Measurements from ENCODE around the gene CDH4. TPM values are rescaled to one million over a fixed set of nuclear protein-coding genes. Genes with fewer than 3 reads are reported as not detected.

Gene CDH4
- total and polyA plus RNA-seq, 4 experiments from 2014 or later, result 0.39 to 1.1 (median 0.41) TPM; not detected in 1

GRCh38 chr20:61886721-61887595 lies 634.9 kb downstream of the CDH4 start:
- Mint-ChIP-seq H3K36me3 (no peaks in the 10 kb centered on the region), H3K4me1 (peaks cover 2 to 4% (median 3%) of the 10 kb centered on the region in 4 donors), H3K9me3 (peaks cover 0 to 4% (median 0%) of the 10 kb centered on the region in 8 donors), H3K4me3 (no peak overlapping the region), H3K27ac (no peak overlapping the region), H3K27me3 (peaks cover 11 to 13% of the 10 kb centered on the region in 2 donors)
- CTCF ChIA-PET (ENCODE audit: partially characterized antibody), result interaction anchor here (1.0 kb wide), 2 partner anchors 1938 to 1954 kb away, joined by 3 read pairs; partner anchors contain the start of gene SYCP2
- intact Hi-C loops (cut with micrococcal nuclease), result loop anchor here (5.0 kb wide), 1 partner anchor 1940 kb away; no protein-coding TSS in a partner anchor
- Histone ChIP-seq H3K9me3 (ENCODE audit: control insufficient read depth in 1 of 2, low read length in 2 of 2) (no peaks in the 10 kb centered on the region), H3K27ac (ENCODE audit: low read depth, low read length) (no peak overlapping the region), H3K4me3 (ENCODE audit: low read length in 2 of 2) (no peak overlapping the region), H3K36me3 (ENCODE audit: insufficient read depth, low read length) (no peaks in the 10 kb centered on the region), H3K4me1 (ENCODE audit: insufficient read depth, low read length) (no peaks in the 10 kb centered on the region), H3K27me3 (ENCODE audit: insufficient read depth, low read length) (no peaks in the 10 kb centered on the region)
- peak in 3 of 5 donors; percentile 11 to 28 (median 12) for DNase-seq
- POLR2A ChIA-PET (ENCODE audit: partially characterized antibody), result no interaction called here

- Histone ChIP-seq H3K4me1 (ENCODE audit: insufficient read depth, low read length) (no peaks in the 10 kb centered on the region), H3K9me3 (ENCODE audit: control insufficient read depth in 1 of 2, low read length in 2 of 2) (no peaks in the 10 kb centered on the region), H3K27ac (ENCODE audit: low read depth, low read length) (no peak overlapping the region), H3K36me3 (ENCODE audit: insufficient read depth, low read length) (no peaks in the 10 kb centered on the region), H3K27me3 (ENCODE audit: insufficient read depth, low read length) (no peaks in the 10 kb centered on the region), H3K4me3 (ENCODE audit: low read length in 2 of 2) (no peak overlapping the region)
- DNase-seq, result no peak
- Mint-ChIP-seq H3K4me3 (no peak overlapping the region), H3K9me3 (peaks cover 0 to 6% (median 2%) of the 10 kb centered on the region in 8 donors), H3K27me3 (peaks cover 11 to 18% of the 10 kb centered on the region in 2 donors), H3K36me3 (no peaks in the 10 kb centered on the region), H3K27ac (no peak overlapping the region), H3K4me1 (peaks cover 2 to 4% (median 3%) of the 10 kb centered on the region in 4 donors)
- CTCF ChIA-PET (ENCODE audit: partially characterized antibody), result interaction anchor here (1.0 kb wide), 2 partner anchors 1939 to 1954 kb away, joined by 3 read pairs; partner anchors contain the start of gene SYCP2
- POLR2A ChIA-PET (ENCODE audit: partially characterized antibody), result no interaction called here
- intact Hi-C loops (cut with micrococcal nuclease), result loop anchor here (5.0 kb wide), 1 partner anchor 1940 kb away; no protein-coding TSS in a partner anchor
These were observed 635.6 kb downstream of the CDH4 start for GRCh38 chr20:61887596-61888093.

- Histone ChIP-seq H3K9me3 (ENCODE audit: control insufficient read depth in 1 of 2, low read length in 2 of 2) (no peaks in the 10 kb centered on the region), H3K27me3 (ENCODE audit: insufficient read depth, low read length) (no peaks in the 10 kb centered on the region), H3K27ac (ENCODE audit: low read depth, low read length) (no peak overlapping the region), H3K36me3 (ENCODE audit: insufficient read depth, low read length) (no peaks in the 10 kb centered on the region), H3K4me1 (ENCODE audit: insufficient read depth, low read length) (no peaks in the 10 kb centered on the region), H3K4me3 (ENCODE audit: low read length in 2 of 2) (no peak overlapping the region)
- peaks cover 0 to 6% (median 2%) of the 10 kb centered on the region in 8 donors for H3K9me3 Mint-ChIP-seq
- no peak for DNase-seq
- ChIA-PET POLR2A (ENCODE audit: partially characterized antibody) (no interaction called here), CTCF (ENCODE audit: partially characterized antibody) (no interaction called here)
- H3K4me1 Mint-ChIP-seq, result peaks cover 2 to 4% (median 3%) of the 10 kb centered on the region in 4 donors
- no peak overlapping the region for H3K4me3 Mint-ChIP-seq
- H3K27ac Mint-ChIP-seq, result no peak overlapping the region
- H3K36me3 Mint-ChIP-seq, result no peaks in the 10 kb centered on the region
- peaks cover 8 to 13% of the 10 kb centered on the region in 2 donors for H3K27me3 Mint-ChIP-seq
- intact Hi-C loops (cut with micrococcal nuclease), result loop anchor here (5.0 kb wide), 1 partner anchor 1941 kb away; no protein-coding TSS in a partner anchor
These were observed 636.2 kb downstream of the CDH4 start for GRCh38 chr20:61888101-61888865.

GRCh38 chr20:61889659-61890058 lies 637.6 kb downstream of the CDH4 start:
- Histone ChIP-seq H3K27ac (ENCODE audit: low read depth, low read length) (no peak overlapping the region), H3K36me3 (ENCODE audit: insufficient read depth, low read length) (no peaks in the 10 kb centered on the region), H3K27me3 (ENCODE audit: insufficient read depth, low read length) (no peaks in the 10 kb centered on the region), H3K4me3 (ENCODE audit: low read length in 2 of 2) (no peak overlapping the region), H3K4me1 (ENCODE audit: insufficient read depth, low read length) (no peaks in the 10 kb centered on the region), H3K9me3 (ENCODE audit: control insufficient read depth in 1 of 2, low read length in 2 of 2) (no peaks in the 10 kb centered on the region)
- H3K9me3 Mint-ChIP-seq, result peaks cover 0 to 6% (median 2%) of the 10 kb centered on the region in 8 donors
- no peaks in the 10 kb centered on the region for H3K36me3 Mint-ChIP-seq
- CTCF ChIA-PET (ENCODE audit: partially characterized antibody), result no interaction called here
- intact Hi-C loops (cut with micrococcal nuclease), result loop anchor here (5.0 kb wide), 1 partner anchor 1942 kb away; no protein-coding TSS in a partner anchor
- no peak overlapping the region for H3K4me3 Mint-ChIP-seq
- DNase-seq, result no peak
- POLR2A ChIA-PET (ENCODE audit: partially characterized antibody), result no interaction called here
- no peak overlapping the region for H3K27ac Mint-ChIP-seq
- peaks cover 6 to 12% of the 10 kb centered on the region in 2 donors for H3K27me3 Mint-ChIP-seq
- H3K4me1 Mint-ChIP-seq, result peaks cover 2 to 4% (median 3%) of the 10 kb centered on the region in 4 donors

- peaks cover 5 to 10% of the 10 kb centered on the region in 2 donors for H3K27me3 Mint-ChIP-seq
- H3K4me1 Mint-ChIP-seq, result peaks cover 2 to 4% (median 3%) of the 10 kb centered on the region in 4 donors
- H3K36me3 ChIP-seq (ENCODE audit: insufficient read depth, low read length), result no peaks in the 10 kb centered on the region
- no peaks in the 10 kb centered on the region for H3K36me3 Mint-ChIP-seq
- no peaks in the 10 kb centered on the region for H3K4me1 ChIP-seq (ENCODE audit: insufficient read depth, low read length)
- H3K27me3 ChIP-seq (ENCODE audit: insufficient read depth, low read length), result no peaks in the 10 kb centered on the region
- peaks cover 0 to 6% (median 2%) of the 10 kb centered on the region in 8 donors for H3K9me3 Mint-ChIP-seq
- ChIA-PET POLR2A (ENCODE audit: partially characterized antibody) (no interaction called here), CTCF (ENCODE audit: partially characterized antibody) (no interaction called here)
- no peak overlapping the region for H3K4me3 ChIP-seq (ENCODE audit: low read length in 2 of 2)
- H3K4me3 Mint-ChIP-seq, result no peak overlapping the region
- no peak for DNase-seq
- no peak overlapping the region for H3K27ac ChIP-seq (ENCODE audit: low read depth, low read length)
- H3K27ac Mint-ChIP-seq, result no peak overlapping the region
- intact Hi-C loops (cut with micrococcal nuclease), result no loop called here
- H3K9me3 ChIP-seq (ENCODE audit: control insufficient read depth in 1 of 2, low read length in 2 of 2), result no peaks in the 10 kb centered on the region
These were observed 638.1 kb downstream of the CDH4 start for GRCh38 chr20:61890210-61890609.

DNA sequence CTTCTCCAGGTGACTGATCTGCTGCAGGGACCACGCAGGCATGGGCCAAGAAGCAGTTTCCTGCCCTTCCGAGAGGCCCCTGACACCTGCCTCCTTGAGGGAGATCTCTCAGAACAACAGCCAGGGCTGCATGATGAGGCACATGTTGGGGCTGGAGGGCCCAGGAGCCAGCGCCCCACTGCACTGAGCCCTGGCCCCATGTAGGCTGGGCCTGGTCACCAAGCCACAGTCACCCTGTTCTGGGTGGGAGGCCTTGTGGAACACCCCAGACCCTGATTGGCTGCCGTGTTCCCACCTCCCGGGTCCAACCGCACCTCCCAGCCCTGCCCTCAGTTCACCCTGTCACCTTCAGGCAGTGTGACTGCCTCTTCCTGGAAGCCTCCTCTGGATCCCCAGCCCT lies 639.4 kb downstream of the CDH4 start:
- no peaks in the 10 kb centered on the region for H3K36me3 Mint-ChIP-seq
- Histone ChIP-seq H3K4me3 (ENCODE audit: low read length in 2 of 2) (no peak overlapping the region), H3K27ac (ENCODE audit: low read depth, low read length) (no peak overlapping the region), H3K9me3 (ENCODE audit: control insufficient read depth in 1 of 2, low read length in 2 of 2) (no peaks in the 10 kb centered on the region), H3K27me3 (ENCODE audit: insufficient read depth, low read length) (no peaks in the 10 kb centered on the region), H3K4me1 (ENCODE audit: insufficient read depth, low read length) (no peaks in the 10 kb centered on the region), H3K36me3 (ENCODE audit: insufficient read depth, low read length) (no peaks in the 10 kb centered on the region)
- H3K27me3 Mint-ChIP-seq, result peaks cover 7 to 8% of the 10 kb centered on the region in 2 donors
- H3K9me3 Mint-ChIP-seq, result peaks cover 0 to 6% (median 2%) of the 10 kb centered on the region in 8 donors
- no peak overlapping the region for H3K27ac Mint-ChIP-seq
- ChIA-PET CTCF (ENCODE audit: partially characterized antibody) (no interaction called here), POLR2A (ENCODE audit: partially characterized antibody) (no interaction called here)
- peaks cover 2 to 4% (median 3%) of the 10 kb centered on the region in 4 donors for H3K4me1 Mint-ChIP-seq
- no peak overlapping the region for H3K4me3 Mint-ChIP-seq
- no peak for DNase-seq
- intact Hi-C loops (cut with micrococcal nuclease), result no loop called here
